Effector CD8-positive, alpha-beta T cell (primary cell): ENCODE data around the gene TMEM60.
A peak's percentile ranks its signal among the peaks of the same experiment; 100 is the strongest.
"Not testable (repeated sequence)": the region's sequence is repeated elsewhere in the genome, so short reads cannot be mapped to it uniquely, and the experiment has no call there.

ENCODE experiments used
- DNase-seq: peaks from one replicate; lab custom pipeline; 2025; lab: John Stamatoyannopoulos, UW
- total RNA-seq, 4 experiments: gene quantifications; one replicate each; lab custom pipeline; 2026; lab: John Stamatoyannopoulos, UW

The TMEM60 gene, protein sequence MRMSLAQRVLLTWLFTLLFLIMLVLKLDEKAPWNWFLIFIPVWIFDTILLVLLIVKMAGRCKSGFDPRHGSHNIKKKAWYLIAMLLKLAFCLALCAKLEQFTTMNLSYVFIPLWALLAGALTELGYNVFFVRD
- 6.3 to 8.4 (median 7.3) reads per million in 4 experiments for total RNA-seq

DNA sequence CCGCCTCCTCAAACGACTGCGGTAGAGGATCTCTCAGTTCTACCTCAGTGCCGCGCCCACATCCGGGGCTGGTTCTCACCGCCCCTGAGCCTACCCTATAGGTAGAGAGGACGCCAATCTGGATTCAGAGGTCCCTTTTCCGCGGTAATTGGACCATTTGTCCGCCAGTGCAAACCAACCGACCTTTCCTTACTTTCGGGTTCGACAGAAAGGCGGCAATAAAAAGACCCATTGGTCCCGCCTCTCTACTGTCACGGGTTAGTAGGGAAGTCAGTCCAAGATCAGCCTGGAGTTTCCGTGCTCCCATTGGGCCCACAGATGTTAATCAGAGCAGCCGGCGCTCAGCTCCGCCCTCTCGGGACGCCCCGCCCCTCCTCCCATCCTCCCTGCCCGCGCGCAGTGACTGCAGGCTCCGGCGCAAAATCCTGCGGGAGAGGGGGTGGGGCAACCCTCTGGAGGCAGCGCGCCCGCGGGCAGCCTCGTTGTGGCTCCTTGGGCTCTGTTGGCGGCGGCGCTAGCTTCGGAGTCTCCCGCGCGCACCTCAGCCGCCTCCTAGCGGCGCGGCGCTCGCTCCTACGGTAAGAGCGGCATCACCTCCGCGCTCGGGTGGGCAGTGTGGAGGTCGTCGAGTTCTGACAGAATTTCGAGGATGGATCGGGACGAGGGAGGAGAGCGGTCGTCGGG, at the start of gene TMEM60, which contains the start of gene PHTF2:
TMEM60 (minus strand) TSS at position 41 of the 684 bp plus-strand sequence. CDS start 4,061 bp downstream, outside the sequence.
PHTF2 (plus strand) TSS at position 380 of the 684 bp plus-strand sequence.
- peak; percentile 98 for DNase-seq

DNA sequence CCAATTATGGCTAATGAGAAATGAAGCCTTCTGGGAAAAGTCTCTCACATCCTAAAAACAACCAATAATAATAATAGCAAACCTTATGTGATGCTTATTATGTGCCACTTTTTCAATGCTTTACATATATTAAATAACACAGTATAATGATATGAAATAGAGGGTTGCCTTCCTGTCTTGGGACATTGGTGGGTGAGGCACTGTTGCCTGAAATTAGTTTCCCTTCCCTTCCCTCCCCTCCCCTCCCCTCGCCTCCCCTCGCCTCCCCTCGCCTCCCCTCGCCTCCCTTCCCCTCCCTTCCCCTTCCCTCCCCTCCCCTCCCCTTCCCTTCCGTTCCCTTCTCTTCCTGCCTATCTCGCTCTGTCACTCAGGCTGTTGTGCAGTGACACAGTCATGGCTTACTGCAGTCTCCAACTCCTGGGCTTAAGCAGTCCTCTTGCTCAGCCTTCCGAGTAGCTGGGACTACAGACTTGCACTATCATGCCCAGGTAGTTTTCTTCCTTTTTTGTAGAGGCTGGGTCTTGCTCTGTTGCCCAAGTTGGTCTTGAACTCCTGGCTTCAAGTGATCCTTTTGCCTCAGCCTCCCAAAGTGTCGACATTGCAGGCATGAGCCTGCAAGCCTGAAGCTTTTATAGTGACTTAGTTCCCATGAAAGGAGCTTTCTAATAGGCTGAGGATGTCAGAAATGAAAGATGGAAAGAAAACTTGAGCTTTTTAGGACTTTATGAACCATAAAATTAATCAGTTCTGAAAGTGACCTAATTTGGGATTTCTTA, 48.3 kb upstream of the TMEM60 start:
- DNase-seq = no peak

DNA sequence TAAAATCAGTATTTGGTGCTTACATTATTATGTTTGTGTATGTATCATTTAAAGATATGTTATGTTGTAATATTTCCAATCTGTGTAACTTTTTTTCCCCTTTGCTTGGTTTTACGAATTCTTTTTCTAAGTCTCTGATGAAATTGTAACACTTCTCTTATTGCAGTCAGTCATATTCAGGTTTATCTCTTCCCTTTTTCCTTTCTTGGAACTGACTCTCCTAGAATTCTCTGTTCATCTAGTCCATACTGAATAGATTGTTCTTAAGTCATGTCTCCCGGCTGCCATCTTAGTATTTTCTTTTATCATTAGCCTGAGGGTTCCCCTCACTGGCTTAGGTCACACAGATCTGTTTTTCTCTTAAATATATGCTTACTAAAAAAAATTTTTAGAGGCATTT, 45.0 kb upstream of the TMEM60 start:
- DNase-seq = no peak

DNA sequence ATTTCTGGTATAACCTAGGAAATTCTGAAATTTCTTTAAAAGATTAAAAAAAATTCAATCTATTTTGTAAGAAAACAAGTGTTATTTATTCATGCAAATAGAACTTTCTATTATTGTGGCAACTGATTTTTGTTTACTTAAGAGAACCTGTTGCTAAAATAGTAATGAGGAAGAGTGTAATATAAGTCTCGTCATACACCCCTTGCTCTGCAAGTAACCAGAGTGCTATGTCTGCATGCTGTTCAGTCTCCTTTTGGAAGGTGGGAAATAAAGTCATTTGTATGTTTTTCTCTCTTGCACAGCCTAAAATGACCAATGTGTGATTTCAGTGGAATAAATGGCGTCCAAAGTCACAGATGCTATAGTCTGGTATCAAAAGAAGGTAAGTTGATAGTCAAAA, 41.7 kb upstream of the TMEM60 start:
- no peak for DNase-seq

DNA sequence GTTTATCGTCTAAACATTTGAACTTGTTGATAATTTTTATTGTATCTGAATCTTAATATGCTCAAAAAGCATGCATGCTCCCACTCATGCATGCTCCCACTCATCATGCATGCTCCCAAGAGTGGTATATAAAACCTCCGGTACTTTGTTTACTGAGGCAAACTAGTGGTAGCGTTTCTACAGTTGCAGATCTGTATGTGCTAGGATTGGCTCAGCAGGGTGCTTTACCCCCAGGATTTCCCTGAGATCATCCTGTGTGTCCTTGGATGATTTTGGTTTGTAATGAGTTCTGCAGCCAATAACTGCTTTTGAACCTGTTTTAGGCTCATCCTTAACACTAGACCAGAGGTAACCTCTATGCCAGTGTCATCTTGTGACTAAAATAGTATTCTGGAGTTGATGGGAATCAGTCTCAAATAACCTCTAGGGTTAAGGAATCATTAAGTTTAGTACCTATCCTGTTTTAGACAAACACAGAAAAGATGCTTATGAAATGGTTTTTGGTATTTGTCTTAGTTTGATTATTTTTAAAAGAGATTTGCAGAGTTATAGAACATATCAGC, 40.8 kb upstream of the TMEM60 start:
- DNase-seq = no peak

DNA sequence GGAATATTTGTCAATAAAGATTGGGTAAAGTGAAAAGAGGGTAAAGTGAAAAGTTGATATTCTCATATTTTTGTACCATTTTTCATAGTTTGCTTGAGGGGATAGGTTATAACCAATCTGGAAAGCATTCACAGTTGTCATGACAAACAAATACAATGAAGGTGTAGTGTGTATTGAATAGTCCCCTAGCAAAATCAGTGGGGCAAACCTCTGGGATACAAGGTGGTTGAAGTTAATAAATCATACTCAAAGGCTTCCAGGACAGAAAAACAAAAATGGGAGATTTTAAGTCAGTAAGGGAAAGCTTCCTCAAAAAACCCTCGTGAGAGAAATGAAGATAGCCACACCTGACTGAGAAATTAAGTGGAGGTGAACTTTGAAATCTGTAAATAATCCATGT, 39.7 kb upstream of the TMEM60 start:
- no peak for DNase-seq

DNA sequence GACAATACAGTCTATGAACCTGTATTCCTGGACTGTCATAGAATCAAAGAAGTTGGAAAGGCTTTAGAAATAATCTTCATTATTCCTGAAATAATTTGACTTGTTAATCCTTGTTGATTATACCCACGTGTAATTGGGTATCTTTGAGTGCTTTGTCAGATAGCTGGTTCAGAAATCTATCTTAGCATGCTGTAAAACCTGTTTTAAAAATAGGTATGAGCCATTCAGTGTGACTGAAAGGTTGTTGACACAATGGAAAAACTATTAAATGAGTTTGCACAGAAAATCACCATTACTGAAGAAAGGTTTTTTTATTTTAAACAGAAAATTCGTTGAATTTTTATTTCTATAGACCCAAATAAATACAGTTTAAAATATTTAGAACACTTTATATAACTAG, 39.0 kb upstream of the TMEM60 start:
- DNase-seq = no peak

DNA sequence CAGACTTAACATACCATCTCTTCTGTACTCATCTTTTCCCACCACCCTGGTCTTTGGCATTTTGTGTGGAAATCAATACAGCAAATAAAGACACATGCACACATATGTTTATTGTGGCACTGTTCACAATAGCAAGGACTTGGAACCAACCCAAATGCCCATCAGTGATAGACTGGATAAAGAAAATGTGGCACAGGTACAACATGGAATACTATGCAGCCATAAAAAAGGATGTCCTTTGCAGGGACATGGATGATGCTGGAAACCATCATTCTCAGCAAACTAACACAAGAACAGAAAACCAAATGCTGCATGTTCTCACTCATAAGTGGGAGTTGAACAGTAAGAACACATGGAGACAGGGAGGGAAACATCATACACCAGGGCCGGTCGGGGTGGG, 38.2 kb upstream of the TMEM60 start:
- not testable (repeated sequence) for DNase-seq

DNA sequence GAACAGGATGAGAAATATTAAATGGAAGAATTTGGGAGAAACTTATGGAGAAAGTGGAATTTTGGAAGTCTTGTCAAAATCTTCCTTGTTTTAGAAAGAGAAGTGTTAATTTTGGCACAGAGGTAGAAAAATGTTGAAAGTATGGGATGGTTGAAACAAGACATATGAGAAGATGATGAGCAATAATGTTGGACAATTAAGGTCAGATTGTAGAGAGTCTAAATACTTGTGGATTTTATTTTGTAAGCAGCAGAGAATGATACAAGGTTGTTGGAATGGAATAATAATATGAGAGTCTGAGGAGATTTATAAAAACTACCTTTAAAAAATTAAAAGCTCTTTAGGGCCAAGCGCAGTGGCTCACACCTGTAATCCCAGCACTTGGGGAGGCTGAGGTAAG, 34.9 kb upstream of the TMEM60 start:
- no peak for DNase-seq

DNA sequence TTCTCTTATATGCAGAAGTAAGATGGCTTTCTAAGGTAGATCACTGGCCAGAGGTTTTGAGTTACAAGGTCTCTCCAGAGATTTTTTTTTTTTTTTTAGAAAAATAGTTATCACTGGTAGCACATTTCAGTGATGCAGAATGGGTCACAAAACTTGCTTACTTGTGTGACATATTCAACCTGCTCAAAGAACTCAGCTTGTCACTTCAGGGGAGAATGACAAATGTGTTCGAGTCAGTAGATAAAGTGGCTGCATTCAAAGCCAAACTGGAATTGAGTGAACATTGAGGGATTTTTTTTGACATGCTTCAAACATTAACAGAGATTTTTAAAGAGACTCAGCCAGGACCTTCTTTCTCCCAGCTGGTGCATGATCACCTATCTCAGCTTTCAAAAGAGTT, 33.7 kb upstream of the TMEM60 start:
- DNase-seq = no peak

DNA sequence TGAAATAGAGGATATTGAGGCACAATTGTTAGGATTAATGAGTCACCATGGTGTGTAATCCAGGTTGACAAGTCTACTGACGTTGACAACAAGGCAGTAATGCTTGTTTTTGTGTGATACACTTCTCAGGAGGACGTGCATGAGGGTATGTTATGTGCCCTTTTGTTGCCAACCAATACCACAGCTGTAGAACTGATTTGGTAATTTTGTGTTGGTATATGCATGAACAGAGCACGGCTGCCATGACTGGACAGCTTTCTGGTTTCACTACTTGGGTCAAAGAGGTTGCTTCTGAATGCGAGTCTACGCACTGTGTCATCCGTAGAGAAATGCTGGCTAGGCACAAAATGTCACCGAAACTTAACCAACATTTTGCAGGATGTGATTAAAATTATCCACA, 33.2 kb upstream of the TMEM60 start:
- no peak for DNase-seq

DNA sequence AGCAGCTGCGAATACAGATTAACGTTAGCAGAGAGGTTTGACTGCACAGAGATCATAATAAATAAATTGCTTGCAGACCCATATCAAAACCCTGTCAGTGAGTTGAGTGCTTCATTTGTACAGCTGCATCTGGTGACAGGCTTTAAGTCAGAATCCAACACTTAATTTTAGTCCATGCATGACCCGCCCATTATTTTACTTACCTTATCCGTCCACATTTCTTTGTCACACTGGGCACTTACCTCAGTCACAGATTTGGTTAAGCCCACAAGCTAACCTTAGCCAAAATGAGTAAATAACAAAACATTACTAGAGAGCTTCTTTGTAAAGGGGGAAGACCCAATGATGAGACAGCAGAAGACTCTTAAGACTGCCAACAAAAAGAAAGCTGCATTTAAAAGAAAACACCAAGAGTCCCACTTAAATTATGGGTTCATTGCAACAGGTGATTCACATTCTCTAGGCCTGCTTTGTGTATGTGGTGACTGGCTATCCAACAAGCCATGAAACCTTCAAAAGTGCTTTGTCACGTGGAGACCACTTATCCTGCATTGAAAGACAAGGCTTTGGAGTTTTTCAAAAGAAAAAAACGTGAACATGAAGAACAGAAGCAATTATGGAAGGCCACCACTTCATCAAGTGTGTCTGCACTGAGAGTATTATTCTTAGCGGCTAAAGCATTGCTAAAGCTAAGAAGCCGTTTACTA, 32.6 kb upstream of the TMEM60 start:
- DNase-seq = no peak

DNA sequence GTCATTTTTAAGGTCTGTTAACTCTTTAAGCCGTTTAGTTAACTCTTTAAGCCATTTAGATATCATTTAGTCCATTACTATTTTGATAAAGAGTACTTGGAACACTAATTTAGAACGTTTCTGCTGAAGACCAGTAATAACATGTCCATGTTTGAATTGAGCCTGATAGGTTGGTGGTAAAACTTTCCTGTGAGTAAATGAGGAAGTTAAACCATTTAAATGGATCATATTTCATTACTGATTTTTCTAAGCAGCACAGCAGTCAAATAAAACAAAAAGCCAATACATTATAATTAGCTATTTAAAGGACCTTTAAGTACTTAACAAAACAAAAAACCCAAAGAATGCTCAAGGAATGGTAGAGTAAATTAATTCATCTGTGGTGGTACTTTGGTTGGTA, 29.8 kb upstream of the TMEM60 start:
- no peak for DNase-seq

DNA sequence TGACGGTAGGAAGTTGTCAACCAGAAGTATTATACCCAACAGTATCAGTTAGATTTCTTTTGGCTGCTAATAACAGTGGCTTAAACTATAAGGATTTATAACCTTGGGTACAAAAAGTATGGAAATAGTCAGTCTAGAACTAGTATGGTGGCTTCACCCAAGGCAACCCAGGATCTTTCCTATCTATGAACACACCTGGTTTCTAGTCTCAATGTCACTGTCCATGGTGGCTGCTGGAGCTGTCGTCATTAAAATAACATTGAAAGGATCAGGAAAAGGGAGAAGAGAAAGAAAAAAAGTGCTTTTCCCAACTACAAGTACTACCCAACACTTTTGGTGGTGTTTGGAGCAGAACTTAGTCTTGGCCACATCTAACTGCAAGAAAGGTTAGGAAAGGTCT, 28.1 kb upstream of the TMEM60 start:
- no peak for DNase-seq

DNA sequence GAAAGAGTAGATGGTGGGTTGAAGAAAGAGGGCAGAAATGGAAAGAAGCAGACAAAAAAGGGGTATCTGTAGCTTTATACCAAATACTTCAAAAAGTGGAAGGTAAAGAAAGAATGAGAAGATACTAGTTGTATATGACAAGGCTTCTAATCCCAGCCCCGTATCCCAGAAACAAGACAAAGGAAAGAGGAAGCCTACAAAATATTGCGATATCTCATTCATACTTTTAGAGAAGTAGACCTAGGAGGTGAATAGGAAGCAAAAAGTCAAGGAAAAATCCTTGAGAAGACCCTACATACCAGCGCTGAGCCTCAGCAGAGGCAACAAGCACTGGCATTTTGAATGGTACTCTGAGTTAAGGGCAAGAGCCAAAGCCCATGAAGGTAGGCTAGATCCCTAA, 26.9 kb upstream of the TMEM60 start:
- no peak for DNase-seq

DNA sequence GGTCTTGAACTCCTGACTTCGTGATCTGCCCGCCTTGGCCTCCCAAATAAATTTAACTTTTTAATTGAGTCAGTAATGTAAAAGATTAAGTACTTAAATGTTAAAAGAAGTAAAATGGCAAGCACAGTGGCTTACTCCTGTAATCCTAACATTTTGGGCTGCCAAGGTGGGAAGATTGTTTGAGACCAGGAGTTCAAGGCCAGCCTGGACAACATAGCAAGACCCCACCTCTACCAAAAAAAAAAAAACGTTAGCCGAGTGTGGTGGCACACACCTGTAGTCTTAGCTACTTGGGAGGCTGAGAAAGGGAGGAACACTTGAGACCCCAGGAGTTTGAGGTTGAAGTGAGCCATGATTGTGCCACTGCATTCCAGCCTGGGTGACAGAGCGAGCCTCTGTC, 26.4 kb upstream of the TMEM60 start:
- DNase-seq = no peak

DNA sequence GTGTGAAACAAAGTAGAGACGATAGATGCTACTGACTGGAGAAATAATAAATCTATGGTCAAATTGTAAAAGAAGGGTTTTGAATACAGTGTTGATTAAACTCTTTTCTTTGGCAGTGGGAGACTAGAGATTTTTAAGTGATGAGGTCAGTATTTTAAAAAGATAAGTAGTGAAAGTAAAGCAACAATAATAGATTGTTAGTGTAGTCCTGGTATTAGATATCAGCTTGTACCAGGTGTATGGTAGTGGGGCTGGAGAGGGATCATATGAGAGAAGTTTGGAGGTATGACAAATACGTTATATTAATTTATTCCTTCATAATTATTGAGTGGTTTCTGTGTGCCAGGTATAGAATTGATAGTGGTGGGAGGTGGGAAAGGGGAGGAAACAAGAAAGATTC, 25.6 kb upstream of the TMEM60 start:
- no peak for DNase-seq

DNA sequence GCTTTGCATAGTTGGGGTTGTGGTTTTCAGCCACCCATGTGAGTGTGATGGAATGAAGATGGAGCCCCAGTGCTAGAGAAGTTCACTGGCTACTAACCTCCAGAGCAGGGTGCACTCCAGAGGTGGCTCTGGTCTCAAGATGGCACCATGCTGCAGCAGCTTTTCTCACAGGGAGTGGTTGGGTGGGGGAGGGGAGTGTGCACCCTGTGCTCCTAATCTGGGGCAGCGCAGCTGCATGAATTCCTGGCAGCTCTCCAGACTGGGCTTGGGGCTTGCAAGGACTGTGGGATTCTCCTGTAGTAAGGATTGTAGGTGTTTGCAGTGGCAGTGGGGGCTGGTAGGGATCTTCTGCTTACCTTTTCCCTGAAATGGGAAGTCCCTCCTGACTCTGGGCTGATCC, 24.0 kb upstream of the TMEM60 start:
- no peak for DNase-seq

DNA sequence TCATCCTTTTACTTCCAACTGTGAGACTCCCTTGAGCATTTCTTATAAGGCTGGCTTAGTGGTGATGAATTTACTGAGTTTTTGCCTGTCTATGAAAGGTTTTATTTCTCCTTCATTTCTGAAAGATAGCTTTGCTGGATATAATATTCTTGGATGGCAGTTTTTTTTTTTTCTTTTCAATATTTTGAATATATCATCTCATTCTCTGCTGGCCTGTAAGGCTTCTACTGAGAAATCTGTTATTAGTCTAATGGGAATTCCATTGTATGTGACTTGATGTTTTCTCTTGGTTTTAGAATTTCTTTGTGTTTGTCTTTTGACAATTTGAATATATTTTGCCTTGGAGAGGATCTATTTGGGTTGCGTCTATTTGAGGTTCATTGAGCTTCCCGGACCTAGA, 22.7 kb upstream of the TMEM60 start:
- DNase-seq = no peak

DNA sequence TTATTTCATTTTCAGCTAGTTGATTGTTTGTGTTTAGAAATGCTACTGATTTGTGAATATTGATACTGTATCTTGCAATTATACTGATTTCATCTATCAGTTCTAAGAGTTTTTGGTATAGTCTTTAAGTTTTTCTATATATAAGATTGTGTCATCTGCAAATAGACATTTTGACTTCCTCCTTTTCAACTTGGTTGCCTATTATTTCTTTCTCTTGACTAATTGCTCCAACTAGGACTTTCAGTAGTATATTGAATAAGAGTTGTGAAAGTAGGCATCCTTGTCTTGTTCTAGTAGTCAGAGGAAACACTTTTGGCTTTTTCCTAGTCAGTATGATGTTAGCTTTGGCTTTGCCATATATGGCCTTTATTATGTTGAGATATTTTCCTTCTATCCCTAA, 20.8 kb upstream of the TMEM60 start:
- DNase-seq = no peak

DNA sequence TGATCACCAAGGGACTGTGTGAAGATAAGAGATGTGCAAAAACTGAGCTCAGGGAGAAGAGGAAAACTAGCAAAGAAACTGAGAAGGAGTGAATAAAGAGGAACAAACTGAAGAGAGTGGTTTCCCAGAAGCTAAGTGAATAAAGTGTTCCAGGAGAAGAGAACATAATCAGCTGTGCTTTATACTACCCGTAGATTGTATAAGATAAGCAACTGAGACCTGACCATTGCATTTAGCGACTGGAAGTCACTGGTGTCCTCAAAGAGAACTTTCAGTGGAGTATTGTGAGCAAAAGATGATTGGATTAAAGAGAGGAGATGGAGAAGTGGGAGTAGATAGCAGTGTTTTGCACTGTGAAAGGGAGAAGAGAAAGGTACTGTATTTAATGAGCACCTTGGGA, 14.9 kb upstream of the TMEM60 start:
- no peak for DNase-seq

DNA sequence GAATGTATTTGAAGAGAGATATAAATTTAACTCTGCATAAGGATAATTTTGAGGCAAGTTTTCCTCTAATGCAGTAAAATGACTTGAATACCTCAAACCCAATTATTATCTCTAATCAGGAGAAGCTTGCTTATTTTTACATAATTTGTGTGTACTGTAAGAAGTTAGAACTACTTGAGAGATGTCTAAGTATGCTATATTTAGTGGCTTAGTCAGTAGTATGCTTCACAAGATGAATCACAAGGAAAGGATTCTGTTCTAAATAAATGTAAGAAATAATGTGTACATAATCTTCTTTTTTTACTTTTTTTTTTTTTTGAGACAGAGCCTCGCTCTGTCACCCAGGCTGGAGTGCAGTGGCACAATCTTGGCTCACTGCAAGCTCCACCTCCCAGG, 14.1 kb upstream of the TMEM60 start:
- DNase-seq = no peak
